NCI-H2171 treated with DMSO at 0.1 percent for 48 hours (cell line): ENCODE results near the gene CFDP1.
"Not testable (repeated sequence)": the region's sequence is repeated elsewhere in the genome, so short reads cannot be mapped to it uniquely, and the experiment has no call there.

Experiments
- DNase-seq: peaks from one replicate; lab custom pipeline; 2025; lab: John Stamatoyannopoulos, UW

CFDP1 gene

GRCh38 chr16:75458439-75458838, 25.1 kb upstream of the CFDP1 start:
- DNase-seq, result no peak

GRCh38 chr16:75458029-75458428, 24.7 kb upstream of the CFDP1 start:
- DNase-seq, result no peak

GRCh38 chr16:75457485-75458021, 24.2 kb upstream of the CFDP1 start:
- DNase-seq, result no peak

- no peak for DNase-seq
Measured at GRCh38 chr16:75456971-75457370, 23.7 kb upstream of the CFDP1 start.

- not testable (repeated sequence) for DNase-seq
Measured at GRCh38 chr16:75456486-75456885, 23.2 kb upstream of the CFDP1 start.

- DNase-seq, result no peak
Measured at GRCh38 chr16:75455677-75456076, 22.4 kb upstream of the CFDP1 start.

- DNase-seq, result no peak
Measured at GRCh38 chr16:75452464-75453190, 19.3 kb upstream of the CFDP1 start.

- DNase-seq, result no peak
Measured at GRCh38 chr16:75446416-75446815, 13.1 kb upstream of the CFDP1 start.

- DNase-seq, result no peak
Measured at GRCh38 chr16:75445298-75445697, 12.0 kb upstream of the CFDP1 start.

- no peak for DNase-seq
Measured at GRCh38 chr16:75443298-75443697, 10.0 kb upstream of the CFDP1 start.

- peak; percentile 95 for DNase-seq
Measured at GRCh38 chr16:75433732-75434413, 570 bp upstream of the CFDP1 start.

GRCh38 chr16:75429621-75430403, 3.5 kb downstream of the CFDP1 start:
- no peak for DNase-seq

GRCh38 chr16:75426524-75426923, 6.8 kb downstream of the CFDP1 start:
- not testable (repeated sequence) for DNase-seq

GRCh38 chr16:75424105-75424762, 9.1 kb downstream of the CFDP1 start:
- DNase-seq, result not testable (repeated sequence)

GRCh38 chr16:75423723-75424104, 9.6 kb downstream of the CFDP1 start:
- no peak for DNase-seq

GRCh38 chr16:75421820-75422126, 11.5 kb downstream of the CFDP1 start:
- DNase-seq, result no peak

GRCh38 chr16:75420987-75421819, 12.1 kb downstream of the CFDP1 start:
- peak; percentile 71 for DNase-seq

- no peak for DNase-seq
Measured at GRCh38 chr16:75416904-75417565, 16.3 kb downstream of the CFDP1 start.

- no peak for DNase-seq
Measured at GRCh38 chr16:75415169-75415905, 18.0 kb downstream of the CFDP1 start.

GRCh38 chr16:75413951-75414350, 19.4 kb downstream of the CFDP1 start:
- DNase-seq, result no peak
